ENCODE data around the gene SETD5.

Gene SETD5

DNA sequence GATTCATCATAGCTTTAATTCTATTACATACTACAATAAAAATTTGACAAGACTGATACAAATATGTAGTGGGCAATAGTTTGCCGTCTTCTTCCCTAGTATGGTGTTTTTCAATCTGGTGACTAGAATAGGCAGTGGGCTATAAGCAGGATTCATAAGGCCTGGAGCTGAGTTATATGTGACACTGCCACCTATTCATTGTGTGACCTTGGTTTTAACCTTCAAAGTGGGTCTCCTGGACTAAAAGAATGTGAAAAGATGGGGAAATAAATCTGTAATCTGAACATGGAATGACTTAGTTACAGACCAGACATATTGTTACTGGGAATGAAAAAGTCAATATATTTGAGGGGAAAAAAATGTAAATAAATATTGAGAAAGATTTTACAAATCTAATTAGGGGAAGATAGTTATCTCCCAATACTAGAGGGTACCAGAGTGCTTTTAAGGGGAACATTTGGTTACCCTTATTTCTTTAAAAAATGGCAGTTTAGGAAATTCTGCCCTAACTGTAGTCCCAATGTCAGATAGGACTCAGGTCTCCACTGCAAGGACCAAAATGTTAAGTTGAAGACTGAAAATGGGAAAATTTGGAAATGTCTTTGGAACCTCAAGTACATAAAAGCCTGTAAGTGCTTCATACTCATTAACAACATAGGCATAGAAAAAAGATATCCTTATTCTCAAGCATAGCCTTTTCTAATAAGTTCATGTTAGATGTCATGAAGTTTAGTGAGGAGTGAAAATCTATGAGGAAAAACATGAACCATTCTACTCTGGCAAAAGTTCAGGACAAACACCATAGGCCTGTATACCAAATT is 10.7 kb upstream of the SETD5 start:
- DNase-seq, result no peak
- in situ Hi-C loops (cut with MboI; ENCODE audit: low pct_unique_long_range_greater_than_20kb, low sequenced_read_pairs), result no loop called here

GRCh38 chr3:9387322-9387655 is 10.1 kb upstream of the SETD5 start:
- in situ Hi-C loops (cut with MboI; ENCODE audit: low pct_unique_long_range_greater_than_20kb, low sequenced_read_pairs), result no loop called here
- DNase-seq, result no peak

DNA sequence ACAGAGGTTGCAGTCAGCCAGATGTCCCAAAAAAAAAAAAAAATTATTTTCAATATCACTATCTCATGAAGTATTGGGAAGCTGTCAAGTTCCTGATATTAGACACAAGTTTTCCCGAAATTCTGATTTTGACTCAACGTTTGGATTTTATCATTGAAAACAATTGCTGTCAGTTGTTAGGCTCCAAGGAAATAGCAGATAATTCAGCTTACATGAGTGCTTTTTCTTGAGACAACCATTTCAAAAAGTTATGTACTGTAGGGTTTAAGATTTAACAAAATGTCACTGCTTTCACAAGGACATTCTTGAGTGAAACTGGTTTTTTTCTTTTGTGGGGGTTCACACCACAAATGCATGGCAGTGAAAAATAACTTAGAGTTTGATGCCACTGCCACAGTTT is 9.3 kb upstream of the SETD5 start:
- DNase-seq, result no peak
- in situ Hi-C loops (cut with MboI; ENCODE audit: low pct_unique_long_range_greater_than_20kb, low sequenced_read_pairs), result no loop called here

GRCh38 chr3:9388562-9389272 is 8.7 kb upstream of the SETD5 start:
- no peak for DNase-seq
- in situ Hi-C loops (cut with MboI; ENCODE audit: low pct_unique_long_range_greater_than_20kb, low sequenced_read_pairs), result no loop called here

DNA sequence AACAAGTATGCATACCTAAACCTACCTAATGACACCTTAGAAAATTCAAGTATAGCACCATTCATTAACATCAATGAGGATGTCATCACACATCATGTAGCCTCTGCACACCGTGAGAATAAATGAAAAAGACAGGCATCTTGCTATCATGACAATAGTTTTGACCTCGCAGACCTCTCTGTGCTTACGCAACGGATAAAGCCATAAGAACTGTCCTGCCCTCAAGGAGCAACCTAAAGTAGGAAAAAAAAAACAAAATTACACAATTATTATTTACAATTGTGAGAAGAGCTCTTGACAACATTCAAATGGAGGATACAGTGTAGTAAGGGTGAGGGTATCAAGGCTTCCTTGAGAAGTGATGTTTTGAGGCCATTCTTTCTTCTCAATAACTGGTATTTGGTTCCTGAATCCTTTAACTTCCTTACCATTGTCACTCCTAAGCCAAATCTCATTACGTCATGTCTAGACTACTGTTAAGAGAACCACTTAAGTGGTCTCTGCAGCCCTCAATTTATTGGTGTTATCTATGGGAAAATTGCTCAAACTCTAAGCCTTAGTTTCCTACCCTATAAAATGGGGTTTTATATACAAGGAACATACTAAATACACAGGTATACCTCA is 7.0 kb upstream of the SETD5 start:
- no peak for DNase-seq
- in situ Hi-C loops (cut with MboI; ENCODE audit: low pct_unique_long_range_greater_than_20kb, low sequenced_read_pairs), result no loop called here

DNA sequence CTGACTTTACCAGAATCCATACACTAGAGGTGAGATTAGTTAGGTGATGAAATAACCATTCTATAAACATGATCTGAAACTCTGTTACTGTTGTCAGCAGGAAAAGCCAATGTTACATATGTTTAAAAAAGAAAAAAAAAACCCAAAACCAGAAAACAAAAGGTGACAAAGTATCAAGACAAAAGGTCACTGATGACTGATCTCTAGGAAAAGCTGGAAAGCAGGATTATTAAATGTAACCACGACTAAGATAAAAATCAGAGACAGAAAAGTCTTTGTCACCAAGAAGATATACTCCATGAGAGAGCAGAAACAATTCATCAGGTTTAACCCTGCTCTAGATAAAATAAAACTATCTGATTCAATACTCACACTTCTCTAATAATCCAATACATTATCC is 5.4 kb upstream of the SETD5 start:
- in situ Hi-C loops (cut with MboI; ENCODE audit: low pct_unique_long_range_greater_than_20kb, low sequenced_read_pairs), result no loop called here
- DNase-seq, result no peak

DNA sequence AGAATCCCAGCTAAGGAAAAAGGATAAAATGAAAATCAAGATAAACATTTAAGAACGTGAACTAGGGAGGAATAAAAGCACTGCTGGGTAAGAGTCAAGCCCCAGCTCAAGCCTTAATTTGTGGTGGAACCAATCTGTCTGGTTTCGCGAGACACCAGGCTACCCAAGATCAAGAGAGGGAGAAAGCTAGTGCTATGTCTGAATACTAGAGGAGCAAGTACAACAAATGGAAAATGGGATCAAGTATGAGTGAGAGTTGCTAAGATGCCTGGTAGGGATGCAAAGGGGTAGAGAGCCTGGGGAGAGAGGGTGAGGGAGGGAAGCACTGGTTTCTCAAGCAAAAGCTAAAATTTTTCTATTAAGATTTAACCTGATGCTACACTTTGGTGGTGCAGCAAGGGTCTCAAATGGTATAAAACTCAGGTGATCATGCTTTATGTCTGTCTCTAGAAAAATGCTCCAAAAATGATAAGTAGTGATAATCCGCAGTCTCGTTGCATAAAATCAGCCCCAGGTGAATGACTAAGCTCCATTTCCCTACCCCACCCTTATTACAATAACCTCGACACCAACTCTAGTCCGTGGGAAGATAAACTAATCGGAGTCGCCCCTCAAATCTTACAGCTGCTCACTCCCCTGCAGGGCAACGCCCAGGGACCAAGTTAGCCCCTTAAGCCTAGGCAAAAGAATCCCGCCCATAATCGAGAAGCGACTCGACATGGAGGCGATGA is 1.7 kb upstream of the SETD5 start:
- DNase-seq, result no peak
- in situ Hi-C loops (cut with MboI; ENCODE audit: low pct_unique_long_range_greater_than_20kb, low sequenced_read_pairs), result no loop called here

DNA sequence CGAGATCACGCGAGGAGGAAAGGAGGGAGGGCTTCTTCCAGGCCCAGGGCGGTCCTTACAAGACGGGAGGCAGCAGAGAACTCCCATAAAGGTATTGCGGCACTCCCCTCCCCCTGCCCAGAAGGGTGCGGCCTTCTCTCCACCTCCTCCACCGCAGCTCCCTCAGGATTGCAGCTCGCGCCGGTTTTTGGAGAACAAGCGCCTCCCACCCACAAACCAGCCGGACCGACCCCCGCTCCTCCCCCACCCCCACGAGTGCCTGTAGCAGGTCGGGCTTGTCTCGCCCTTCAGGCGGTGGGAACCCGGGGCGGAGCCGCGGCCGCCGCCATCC is 1.1 kb upstream of the SETD5 start:
- DNase-seq, result peak; percentile 96
- in situ Hi-C loops (cut with MboI; ENCODE audit: low pct_unique_long_range_greater_than_20kb, low sequenced_read_pairs), result no loop called here

DNA sequence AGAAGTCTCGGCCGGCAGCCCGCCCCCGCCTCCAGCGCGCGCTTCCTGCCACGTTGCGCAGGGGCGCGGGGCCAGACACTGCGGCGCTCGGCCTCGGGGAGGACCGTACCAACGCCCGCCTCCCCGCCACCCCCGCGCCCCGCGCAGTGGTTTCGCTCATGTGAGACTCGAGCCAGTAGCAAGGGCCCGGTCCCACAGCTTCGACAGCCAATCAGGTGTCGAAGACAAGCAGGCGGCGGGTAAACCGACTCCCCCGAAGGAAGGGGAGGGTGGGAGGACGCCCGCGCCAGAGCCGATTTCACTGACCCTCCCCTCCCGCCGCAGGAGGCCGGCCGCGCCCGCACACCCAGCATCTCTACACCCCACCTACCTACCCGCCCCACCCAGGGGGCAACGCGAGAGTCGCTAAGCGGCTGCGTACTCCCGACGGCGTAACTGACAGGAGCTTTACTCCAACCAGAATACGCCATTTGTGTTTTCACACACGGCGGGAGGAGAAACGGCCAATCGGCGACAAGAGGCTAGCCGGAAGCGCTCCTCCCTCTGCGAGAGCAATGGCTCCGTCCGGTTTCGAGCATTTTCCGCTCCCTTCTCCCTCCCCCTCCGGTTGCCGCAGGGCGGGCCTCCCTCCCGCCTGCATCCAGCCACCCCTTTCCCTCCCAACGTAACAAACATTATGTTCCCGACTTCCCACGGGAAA is 633 bp upstream of the SETD5 start:
- in situ Hi-C loops (cut with MboI; ENCODE audit: low pct_unique_long_range_greater_than_20kb, low sequenced_read_pairs), result no loop called here
- peak; percentile 99 for DNase-seq

GRCh38 chr3:9397906-9398699 is 688 bp downstream of the SETD5 start:
- in situ Hi-C loops (cut with MboI; ENCODE audit: low pct_unique_long_range_greater_than_20kb, low sequenced_read_pairs), result no loop called here
- DNase-seq, result no peak

GRCh38 chr3:9398700-9399336 is 1.4 kb downstream of the SETD5 start:
- peak; percentile 55 for DNase-seq
- in situ Hi-C loops (cut with MboI; ENCODE audit: low pct_unique_long_range_greater_than_20kb, low sequenced_read_pairs), result no loop called here

- DNase-seq, result no peak
- in situ Hi-C loops (cut with MboI; ENCODE audit: low pct_unique_long_range_greater_than_20kb, low sequenced_read_pairs), result no loop called here
These were observed 1.9 kb downstream of the SETD5 start for GRCh38 chr3:9399337-9399703.

- peak; percentile 69 for DNase-seq
- in situ Hi-C loops (cut with MboI; ENCODE audit: low pct_unique_long_range_greater_than_20kb, low sequenced_read_pairs), result no loop called here
These were observed 2.3 kb downstream of the SETD5 start for GRCh38 chr3:9399746-9400145.

DNA sequence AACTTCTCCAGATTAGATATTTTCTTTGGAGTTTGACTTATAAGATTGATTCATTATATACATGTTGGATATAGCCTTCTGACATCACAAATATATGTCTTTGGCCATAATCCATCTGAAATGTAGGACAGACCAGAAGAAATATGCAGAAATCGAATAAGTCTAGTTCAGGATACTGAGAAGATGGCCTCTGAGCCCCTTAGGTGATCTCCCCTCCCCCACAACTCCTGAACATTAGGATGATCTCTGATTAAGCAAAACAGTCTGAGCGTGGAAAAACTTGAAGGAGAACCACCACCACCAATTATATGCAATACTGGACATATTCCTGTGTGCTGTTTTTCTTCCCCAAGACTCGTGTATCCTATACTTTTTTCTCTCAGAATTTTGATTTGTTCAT is 3.2 kb downstream of the SETD5 start:
- in situ Hi-C loops (cut with MboI; ENCODE audit: low pct_unique_long_range_greater_than_20kb, low sequenced_read_pairs), result no loop called here
- DNase-seq, result no peak

DNA sequence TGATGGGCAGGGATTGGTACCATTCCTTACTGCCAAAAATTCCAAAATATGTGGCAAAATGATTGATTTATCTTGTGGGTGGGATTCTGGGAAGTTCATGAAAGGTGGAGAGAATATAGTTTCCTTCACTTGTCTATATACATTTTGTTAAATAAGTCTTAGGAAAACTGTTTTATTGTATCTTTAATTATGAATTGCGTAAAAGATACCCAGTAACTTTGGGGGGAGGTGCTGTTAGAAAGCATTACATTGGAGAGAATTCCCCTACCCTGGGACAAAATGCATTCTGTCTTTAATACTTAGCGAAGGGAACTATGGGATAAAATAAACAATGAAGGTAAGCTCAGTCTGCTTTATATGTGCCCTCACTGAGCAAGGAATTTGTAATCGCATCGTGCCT is 4.6 kb downstream of the SETD5 start:
- DNase-seq, result no peak

GRCh38 chr3:9402410-9403228 is 5.2 kb downstream of the SETD5 start:
- in situ Hi-C loops (cut with MboI; ENCODE audit: low pct_unique_long_range_greater_than_20kb, low sequenced_read_pairs), result no loop called here
- no peak for DNase-seq

More for the DNA sequence above, 4.6 kb downstream of the SETD5 start:
- in situ Hi-C loops (cut with MboI; ENCODE audit: low pct_unique_long_range_greater_than_20kb, low sequenced_read_pairs), result no loop called here

GRCh38 chr3:9403463-9403862 is 6.0 kb downstream of the SETD5 start:
- no peak for DNase-seq
- in situ Hi-C loops (cut with MboI; ENCODE audit: low pct_unique_long_range_greater_than_20kb, low sequenced_read_pairs), result no loop called here
